ENCODE measurements around the gene ZNF445.
A peak's percentile ranks its signal among the peaks of the same experiment; 100 is the strongest.
"Not testable (repeated sequence)": the region's sequence is repeated elsewhere in the genome, so short reads cannot be mapped to it uniquely, and the experiment has no call there.

Gene ZNF445

GRCh38 chr3:44477312-44478030, at the start of gene ZNF445:
Gene ZNF445 (minus strand): TSS chr3:44477670. CDS start chr3:44455549, 22,121 bp downstream.
- peak within 1 kb of the TSS; percentile 5 for H3K27ac ChIP-seq
- no peak for DNase-seq (ENCODE audit: low read depth, low spot score)

- no peak overlapping the region for H3K27ac ChIP-seq
- no peak for DNase-seq (ENCODE audit: low read depth, low spot score)
Measured at GRCh38 chr3:44525060-44525459, 47.6 kb upstream of the ZNF445 start.

GRCh38 chr3:44522494-44522933, 45.0 kb upstream of the ZNF445 start:
- no peak for DNase-seq (ENCODE audit: low read depth, low spot score)
- H3K27ac ChIP-seq = no peak overlapping the region

- DNase-seq (ENCODE audit: low read depth, low spot score) = no peak
- H3K27ac ChIP-seq = no peak overlapping the region
Measured at GRCh38 chr3:44521721-44522120, 44.3 kb upstream of the ZNF445 start.

GRCh38 chr3:44518782-44519156, 41.3 kb upstream of the ZNF445 start:
- DNase-seq (ENCODE audit: low read depth, low spot score) = no peak
- H3K27ac ChIP-seq = no peak overlapping the region

- no peak for DNase-seq (ENCODE audit: low read depth, low spot score)
- H3K27ac ChIP-seq = no peak overlapping the region
Measured at GRCh38 chr3:44516230-44516629, 38.8 kb upstream of the ZNF445 start.

- H3K27ac ChIP-seq = no peak overlapping the region
- no peak for DNase-seq (ENCODE audit: low read depth, low spot score)
Measured at GRCh38 chr3:44513513-44513912, 36.0 kb upstream of the ZNF445 start.

- H3K27ac ChIP-seq = peak overlapping the region; percentile 59
- no peak for DNase-seq (ENCODE audit: low read depth, low spot score)
Measured at GRCh38 chr3:44511238-44511566, 33.7 kb upstream of the ZNF445 start.

GRCh38 chr3:44510000-44510368, 32.5 kb upstream of the ZNF445 start:
- DNase-seq (ENCODE audit: low read depth, low spot score) = no peak
- peak overlapping the region; percentile 59 for H3K27ac ChIP-seq

- DNase-seq (ENCODE audit: low read depth, low spot score) = no peak
- no peak overlapping the region for H3K27ac ChIP-seq
Measured at GRCh38 chr3:44509393-44509921, 32.0 kb upstream of the ZNF445 start.

GRCh38 chr3:44506961-44507360, 29.5 kb upstream of the ZNF445 start:
- no peak for DNase-seq (ENCODE audit: low read depth, low spot score)
- H3K27ac ChIP-seq = no peak overlapping the region

GRCh38 chr3:44506556-44506955, 29.1 kb upstream of the ZNF445 start:
- no peak for DNase-seq (ENCODE audit: low read depth, low spot score)
- H3K27ac ChIP-seq = no peak overlapping the region

- DNase-seq (ENCODE audit: low read depth, low spot score) = no peak
- no peak overlapping the region for H3K27ac ChIP-seq
Measured at GRCh38 chr3:44504566-44504965, 27.1 kb upstream of the ZNF445 start.

GRCh38 chr3:44503178-44503577, 25.7 kb upstream of the ZNF445 start:
- not testable (repeated sequence) for DNase-seq (ENCODE audit: low read depth, low spot score)

GRCh38 chr3:44501971-44502370, 24.5 kb upstream of the ZNF445 start:
- DNase-seq (ENCODE audit: low read depth, low spot score) = peak; percentile 59
- no peak overlapping the region for H3K27ac ChIP-seq

More at GRCh38 chr3:44503178-44503577, 25.7 kb upstream of the ZNF445 start:
- not testable (repeated sequence) for H3K27ac ChIP-seq

- not testable (repeated sequence) for DNase-seq (ENCODE audit: low read depth, low spot score); H3K27ac ChIP-seq
Measured at GRCh38 chr3:44499899-44500168, 22.4 kb upstream of the ZNF445 start.

- no peak overlapping the region for H3K27ac ChIP-seq
- no peak for DNase-seq (ENCODE audit: low read depth, low spot score)
Measured at GRCh38 chr3:44499149-44499898, 21.9 kb upstream of the ZNF445 start.

- DNase-seq (ENCODE audit: low read depth, low spot score) = no peak
- no peak overlapping the region for H3K27ac ChIP-seq
Measured at GRCh38 chr3:44495636-44496415, 18.4 kb upstream of the ZNF445 start.

- no peak for DNase-seq (ENCODE audit: low read depth, low spot score)
- H3K27ac ChIP-seq = no peak overlapping the region
Measured at GRCh38 chr3:44492496-44492895, 15.0 kb upstream of the ZNF445 start.

- no peak overlapping the region for H3K27ac ChIP-seq
- no peak for DNase-seq (ENCODE audit: low read depth, low spot score)
Measured at GRCh38 chr3:44482721-44483120, 5.3 kb upstream of the ZNF445 start.

- no peak for DNase-seq (ENCODE audit: low read depth, low spot score)
Measured at GRCh38 chr3:44478606-44479094, 1.2 kb upstream of the ZNF445 start.

More at GRCh38 chr3:44478606-44479094, 1.2 kb upstream of the ZNF445 start:
- H3K27ac ChIP-seq = no peak overlapping the region

Data from epithelial cell of prostate (primary cell).